K562 (cell line): ENCODE results near the gene ZNF646. TPM values are rescaled to one million over a fixed set of nuclear protein-coding genes. Genes with fewer than 3 reads are reported as not detected.

Experiments used
- ATF7 ChIP-seq: fragments of 450-650 bp; IDR thresholded peaks from 2 replicates; pipeline ENCODE4 v1.7.1; 2014; ENCODE audit warnings: mild to moderate bottlenecking, moderate library complexity
- GATA2 ChIP-seq: sonication (generic); formaldehyde crosslinking; IDR thresholded peaks from 2 replicates; pipeline ENCODE4 v1.4.0; 2020; ENCODE audit warnings: mild to moderate bottlenecking, missing genetic modification reagents
- HDAC6 ChIP-seq: IDR thresholded peaks from 2 replicates; pipeline ENCODE4 v1.6.1; 2012; ENCODE audit warnings: low read depth, mild to moderate bottlenecking, control low read depth, inconsistent platforms, low read length, moderate library complexity
- HEY1 ChIP-seq: fragments of 250-450 bp; sonication (Bioruptor Pico); IDR thresholded peaks from 2 replicates; pipeline ENCODE4 v1.5.0; 2020; ENCODE audit warnings: mild to moderate bottlenecking, moderate library complexity, borderline replicate concordance
- KAT2B ChIP-seq: IDR thresholded peaks from one replicate; pipeline ENCODE4 v1.6.1; 2012; ENCODE audit warnings: low read depth, mild to moderate bottlenecking, control low read depth, inconsistent platforms, low read length, moderate library complexity
- KAT8 ChIP-seq: fragments of 450-650 bp; IDR thresholded peaks from 2 replicates; pipeline ENCODE4 v1.6.1; 2016; ENCODE audit warnings: low read depth, mild to moderate bottlenecking
- MED1 ChIP-seq: sonication (generic); formaldehyde crosslinking; IDR thresholded peaks from 2 replicates; pipeline ENCODE4 v1.8.1; 2023; ENCODE audit warnings: missing genetic modification reagents, borderline replicate concordance
- NCOA6 ChIP-seq: fragments of 450-650 bp; IDR thresholded peaks from 2 replicates; pipeline ENCODE4 v1.6.1; 2017; ENCODE audit warnings: mild to moderate bottlenecking
- NFE2L1 ChIP-seq: fragments of 450-650 bp; IDR thresholded peaks from 2 replicates; pipeline ENCODE4 v1.6.1; 2016; ENCODE audit warnings: missing genetic modification characterization, low read depth, mild to moderate bottlenecking, missing compliant biosample characterization, moderate library complexity, borderline replicate concordance
- PURB ChIP-seq: sonication (generic); formaldehyde crosslinking; IDR thresholded peaks from 2 replicates; pipeline ENCODE4 v1.9.0; 2021; ENCODE audit warnings: low read depth, mild to moderate bottlenecking, missing genetic modification reagents
- SMARCE1 ChIP-seq: fragments of 450-650 bp; IDR thresholded peaks from 2 replicates; pipeline ENCODE4 v1.7.1; 2016; ENCODE audit warnings: mild to moderate bottlenecking
- ZSCAN32 ChIP-seq: fragments of 450-650 bp; formaldehyde crosslinking; IDR thresholded peaks from 2 replicates; pipeline ENCODE4 v1.4.0; 2020; ENCODE audit warnings: mild to moderate bottlenecking, moderate library complexity
- polyA plus RNA-seq, 8 experiments: library from polyadenylated mRNA; depleted of rRNA in 4 of 8; stranded (reverse) in 5 of 8; unstranded in 3 of 8; fragments of >200 nt; fragmentation: Nextera tagmentation in 2 of 8; fragmentation: Illumina TruSeq in 1 of 8; extraction: Ambion mirVana in 2 of 8; extraction: Trizol in 1 of 8; gene quantifications; 2 replicates each; pipeline versions ENCODE4 v1.2.1 to v1.2.3, GENCODE V29; 2011 to 2014; ENCODE audit warnings: inconsistent platforms in 1 of 8, missing spikeins in 1 of 8
- total RNA-seq, 7 experiments: library from RNA; depleted of rRNA in 6 of 7; stranded (reverse); fragments of >200 nt in 6 of 7; fragmentation: Illumina TruSeq in 2 of 7; extraction: Trizol in 2 of 7; gene quantifications; 2 replicates each; pipeline versions ENCODE4 v1.2.1 to v1.2.3, GENCODE V29; 2011 to 2021; ENCODE audit warnings: low replicate concordance in 1 of 7
- TF ChIP-seq, protein P1 (sequence below): sonication (generic); formaldehyde crosslinking; IDR thresholded peaks from 2 replicates; pipeline ENCODE4 v1.8.0; 2022; ENCODE audit warnings: mild to moderate bottlenecking, missing genetic modification reagents
- TF ChIP-seq, protein P2 (sequence below): fragments of 200-800 bp; sonication (Bioruptor generic); IDR thresholded peaks from 2 replicates; pipeline ENCODE4 v1.6.1; 2017; ENCODE audit warnings: missing genetic modification characterization, missing compliant biosample characterization
- TF ChIP-seq, protein P3 (sequence below): fragments of 450-650 bp; IDR thresholded peaks from 2 replicates; pipeline ENCODE4 v1.6.1; 2016; ENCODE audit warnings: mild to moderate bottlenecking, moderate library complexity

Gene ZNF646
- total and polyA plus RNA-seq, 9 of the 15 experiments (the other 6 are each of a cell fraction or from before 2014, with no cell fraction given): 0.08 to 20.6 (median 8.0) TPM

DNA sequence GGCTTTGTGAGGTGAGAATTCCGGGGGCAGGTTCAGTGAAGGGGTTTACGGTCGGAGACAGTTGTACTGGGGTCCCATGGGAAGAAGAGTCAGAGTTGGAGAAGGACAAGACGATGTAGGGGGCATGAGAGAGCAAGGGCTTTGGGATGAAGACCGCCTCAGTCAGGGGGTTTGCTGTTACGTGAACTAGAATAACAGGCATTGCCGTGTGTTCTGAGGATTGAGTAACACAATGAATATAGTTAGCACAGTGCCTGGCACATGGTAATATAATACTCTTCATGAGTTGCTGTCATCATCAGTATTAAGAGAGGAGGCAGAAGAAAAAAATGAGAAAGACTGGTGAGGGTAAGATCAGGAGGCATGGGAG lies 577 bp downstream of the ZNF646 start (continued):
- TF ChIP-seq, protein P1, sequence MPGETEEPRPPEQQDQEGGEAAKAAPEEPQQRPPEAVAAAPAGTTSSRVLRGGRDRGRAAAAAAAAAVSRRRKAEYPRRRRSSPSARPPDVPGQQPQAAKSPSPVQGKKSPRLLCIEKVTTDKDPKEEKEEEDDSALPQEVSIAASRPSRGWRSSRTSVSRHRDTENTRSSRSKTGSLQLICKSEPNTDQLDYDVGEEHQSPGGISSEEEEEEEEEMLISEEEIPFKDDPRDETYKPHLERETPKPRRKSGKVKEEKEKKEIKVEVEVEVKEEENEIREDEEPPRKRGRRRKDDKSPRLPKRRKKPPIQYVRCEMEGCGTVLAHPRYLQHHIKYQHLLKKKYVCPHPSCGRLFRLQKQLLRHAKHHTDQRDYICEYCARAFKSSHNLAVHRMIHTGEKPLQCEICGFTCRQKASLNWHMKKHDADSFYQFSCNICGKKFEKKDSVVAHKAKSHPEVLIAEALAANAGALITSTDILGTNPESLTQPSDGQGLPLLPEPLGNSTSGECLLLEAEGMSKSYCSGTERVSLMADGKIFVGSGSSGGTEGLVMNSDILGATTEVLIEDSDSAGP (CRISPR knock-in tag): no peak
- TF ChIP-seq SMARCE1 (0 out of 2 replicates have a peak, but pooled peaks have one; percentile 21), NCOA6 (no peak), KAT8 (no peak), PURB (CRISPR knock-in tag) (no peak), ZSCAN32 (CRISPR knock-in tag) (no peak), KAT2B (no peak), NFE2L1 (tag) (no peak), ATF7 (no peak), HDAC6 (no peak), GATA2 (CRISPR knock-in tag) (no peak), HEY1 (no peak), MED1 (CRISPR knock-in tag) (no peak)
- TF ChIP-seq, protein P2, sequence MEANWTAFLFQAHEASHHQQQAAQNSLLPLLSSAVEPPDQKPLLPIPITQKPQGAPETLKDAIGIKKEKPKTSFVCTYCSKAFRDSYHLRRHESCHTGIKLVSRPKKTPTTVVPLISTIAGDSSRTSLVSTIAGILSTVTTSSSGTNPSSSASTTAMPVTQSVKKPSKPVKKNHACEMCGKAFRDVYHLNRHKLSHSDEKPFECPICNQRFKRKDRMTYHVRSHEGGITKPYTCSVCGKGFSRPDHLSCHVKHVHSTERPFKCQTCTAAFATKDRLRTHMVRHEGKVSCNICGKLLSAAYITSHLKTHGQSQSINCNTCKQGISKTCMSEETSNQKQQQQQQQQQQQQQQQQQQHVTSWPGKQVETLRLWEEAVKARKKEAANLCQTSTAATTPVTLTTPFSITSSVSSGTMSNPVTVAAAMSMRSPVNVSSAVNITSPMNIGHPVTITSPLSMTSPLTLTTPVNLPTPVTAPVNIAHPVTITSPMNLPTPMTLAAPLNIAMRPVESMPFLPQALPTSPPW (CRISPR knock-in tag): no peak
- TF ChIP-seq, protein P3, sequence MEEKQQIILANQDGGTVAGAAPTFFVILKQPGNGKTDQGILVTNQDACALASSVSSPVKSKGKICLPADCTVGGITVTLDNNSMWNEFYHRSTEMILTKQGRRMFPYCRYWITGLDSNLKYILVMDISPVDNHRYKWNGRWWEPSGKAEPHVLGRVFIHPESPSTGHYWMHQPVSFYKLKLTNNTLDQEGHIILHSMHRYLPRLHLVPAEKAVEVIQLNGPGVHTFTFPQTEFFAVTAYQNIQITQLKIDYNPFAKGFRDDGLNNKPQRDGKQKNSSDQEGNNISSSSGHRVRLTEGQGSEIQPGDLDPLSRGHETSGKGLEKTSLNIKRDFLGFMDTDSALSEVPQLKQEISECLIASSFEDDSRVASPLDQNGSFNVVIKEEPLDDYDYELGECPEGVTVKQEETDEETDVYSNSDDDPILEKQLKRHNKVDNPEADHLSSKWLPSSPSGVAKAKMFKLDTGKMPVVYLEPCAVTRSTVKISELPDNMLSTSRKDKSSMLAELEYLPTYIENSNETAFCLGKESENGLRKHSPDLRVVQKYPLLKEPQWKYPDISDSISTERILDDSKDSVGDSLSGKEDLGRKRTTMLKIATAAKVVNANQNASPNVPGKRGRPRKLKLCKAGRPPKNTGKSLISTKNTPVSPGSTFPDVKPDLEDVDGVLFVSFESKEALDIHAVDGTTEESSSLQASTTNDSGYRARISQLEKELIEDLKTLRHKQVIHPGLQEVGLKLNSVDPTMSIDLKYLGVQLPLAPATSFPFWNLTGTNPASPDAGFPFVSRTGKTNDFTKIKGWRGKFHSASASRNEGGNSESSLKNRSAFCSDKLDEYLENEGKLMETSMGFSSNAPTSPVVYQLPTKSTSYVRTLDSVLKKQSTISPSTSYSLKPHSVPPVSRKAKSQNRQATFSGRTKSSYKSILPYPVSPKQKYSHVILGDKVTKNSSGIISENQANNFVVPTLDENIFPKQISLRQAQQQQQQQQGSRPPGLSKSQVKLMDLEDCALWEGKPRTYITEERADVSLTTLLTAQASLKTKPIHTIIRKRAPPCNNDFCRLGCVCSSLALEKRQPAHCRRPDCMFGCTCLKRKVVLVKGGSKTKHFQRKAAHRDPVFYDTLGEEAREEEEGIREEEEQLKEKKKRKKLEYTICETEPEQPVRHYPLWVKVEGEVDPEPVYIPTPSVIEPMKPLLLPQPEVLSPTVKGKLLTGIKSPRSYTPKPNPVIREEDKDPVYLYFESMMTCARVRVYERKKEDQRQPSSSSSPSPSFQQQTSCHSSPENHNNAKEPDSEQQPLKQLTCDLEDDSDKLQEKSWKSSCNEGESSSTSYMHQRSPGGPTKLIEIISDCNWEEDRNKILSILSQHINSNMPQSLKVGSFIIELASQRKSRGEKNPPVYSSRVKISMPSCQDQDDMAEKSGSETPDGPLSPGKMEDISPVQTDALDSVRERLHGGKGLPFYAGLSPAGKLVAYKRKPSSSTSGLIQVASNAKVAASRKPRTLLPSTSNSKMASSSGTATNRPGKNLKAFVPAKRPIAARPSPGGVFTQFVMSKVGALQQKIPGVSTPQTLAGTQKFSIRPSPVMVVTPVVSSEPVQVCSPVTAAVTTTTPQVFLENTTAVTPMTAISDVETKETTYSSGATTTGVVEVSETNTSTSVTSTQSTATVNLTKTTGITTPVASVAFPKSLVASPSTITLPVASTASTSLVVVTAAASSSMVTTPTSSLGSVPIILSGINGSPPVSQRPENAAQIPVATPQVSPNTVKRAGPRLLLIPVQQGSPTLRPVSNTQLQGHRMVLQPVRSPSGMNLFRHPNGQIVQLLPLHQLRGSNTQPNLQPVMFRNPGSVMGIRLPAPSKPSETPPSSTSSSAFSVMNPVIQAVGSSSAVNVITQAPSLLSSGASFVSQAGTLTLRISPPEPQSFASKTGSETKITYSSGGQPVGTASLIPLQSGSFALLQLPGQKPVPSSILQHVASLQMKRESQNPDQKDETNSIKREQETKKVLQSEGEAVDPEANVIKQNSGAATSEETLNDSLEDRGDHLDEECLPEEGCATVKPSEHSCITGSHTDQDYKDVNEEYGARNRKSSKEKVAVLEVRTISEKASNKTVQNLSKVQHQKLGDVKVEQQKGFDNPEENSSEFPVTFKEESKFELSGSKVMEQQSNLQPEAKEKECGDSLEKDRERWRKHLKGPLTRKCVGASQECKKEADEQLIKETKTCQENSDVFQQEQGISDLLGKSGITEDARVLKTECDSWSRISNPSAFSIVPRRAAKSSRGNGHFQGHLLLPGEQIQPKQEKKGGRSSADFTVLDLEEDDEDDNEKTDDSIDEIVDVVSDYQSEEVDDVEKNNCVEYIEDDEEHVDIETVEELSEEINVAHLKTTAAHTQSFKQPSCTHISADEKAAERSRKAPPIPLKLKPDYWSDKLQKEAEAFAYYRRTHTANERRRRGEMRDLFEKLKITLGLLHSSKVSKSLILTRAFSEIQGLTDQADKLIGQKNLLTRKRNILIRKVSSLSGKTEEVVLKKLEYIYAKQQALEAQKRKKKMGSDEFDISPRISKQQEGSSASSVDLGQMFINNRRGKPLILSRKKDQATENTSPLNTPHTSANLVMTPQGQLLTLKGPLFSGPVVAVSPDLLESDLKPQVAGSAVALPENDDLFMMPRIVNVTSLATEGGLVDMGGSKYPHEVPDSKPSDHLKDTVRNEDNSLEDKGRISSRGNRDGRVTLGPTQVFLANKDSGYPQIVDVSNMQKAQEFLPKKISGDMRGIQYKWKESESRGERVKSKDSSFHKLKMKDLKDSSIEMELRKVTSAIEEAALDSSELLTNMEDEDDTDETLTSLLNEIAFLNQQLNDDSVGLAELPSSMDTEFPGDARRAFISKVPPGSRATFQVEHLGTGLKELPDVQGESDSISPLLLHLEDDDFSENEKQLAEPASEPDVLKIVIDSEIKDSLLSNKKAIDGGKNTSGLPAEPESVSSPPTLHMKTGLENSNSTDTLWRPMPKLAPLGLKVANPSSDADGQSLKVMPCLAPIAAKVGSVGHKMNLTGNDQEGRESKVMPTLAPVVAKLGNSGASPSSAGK: no peak
